H1 (cell line): ENCODE results near the gene DNAH10.

Experiments used
- CHD1 ChIP-seq: IDR thresholded peaks from 2 replicates; pipeline ENCODE4 v1.6.1; 2012; ENCODE audit warnings: low read depth, low read length, improper control_type of control experiment
- CHD7 ChIP-seq: fragments of 300-600 bp; sonication (generic); IDR thresholded peaks from 2 replicates; pipeline ENCODE4 v1.7.1; 2012; ENCODE audit warnings: low read length, moderate library complexity, mild to moderate bottlenecking, inconsistent platforms; ENCODE audit not compliant: insufficient replicate concordance
- EGR1 ChIP-seq: IDR thresholded peaks from 2 replicates; pipeline ENCODE4 v1.6.1; 2011; ENCODE audit warnings: low read depth, low read length, borderline replicate concordance
- GABPA ChIP-seq: IDR thresholded peaks from 2 replicates; pipeline ENCODE4 v1.6.1; 2011; ENCODE audit warnings: mild to moderate bottlenecking, low read length, moderate library complexity, borderline replicate concordance; ENCODE audit not compliant: insufficient read depth
- POLR2A ChIP-seq, 2 experiments: IDR thresholded peaks; 1 replicate in 1 of 2; 2 replicates in 1 of 2; pipeline ENCODE4 v1.6.1; 2011; ENCODE audit warnings: low read depth in 2 of 2, low read length in 2 of 2, mild to moderate bottlenecking in 2 of 2; ENCODE audit errors: control extremely low read depth in 1 of 2
- POLR2AphosphoS5 ChIP-seq: IDR thresholded peaks from 2 replicates; pipeline ENCODE4 v1.6.1; 2011; ENCODE audit warnings: low read depth, low read length
- RAD21 ChIP-seq, 2 experiments: IDR thresholded peaks in 1 of 2; conservative IDR thresholded peaks in 1 of 2; 2 replicates each; pipeline ENCODE4 v1.6.1; 2011; ENCODE audit warnings: low read depth in 2 of 2, low read length in 2 of 2, improper control_type of control experiment in 1 of 2, inconsistent platforms in 1 of 2, mild to moderate bottlenecking in 1 of 2, moderate library complexity in 1 of 2
- SP2 ChIP-seq: IDR thresholded peaks from 2 replicates; pipeline ENCODE4 v1.6.1; 2012; ENCODE audit warnings: mild to moderate bottlenecking, low read length, inconsistent platforms
- SUZ12 ChIP-seq: fragments of 200-600 bp; sonication (generic); IDR thresholded peaks from 2 replicates; pipeline ENCODE4 v1.6.1; 2012; ENCODE audit warnings: mild to moderate bottlenecking, inconsistent platforms, low read length, moderate library complexity, mixed read lengths
- YY1 ChIP-seq: IDR thresholded peaks from 2 replicates; pipeline ENCODE4 v1.6.1; 2011; ENCODE audit warnings: low read depth, mild to moderate bottlenecking, low read length
- ZNF274 ChIP-seq: IDR thresholded peaks from 2 replicates; pipeline ENCODE4 v1.7.0; 2012; ENCODE audit warnings: low read length, borderline replicate concordance; ENCODE audit errors: extremely low read depth
- TF ChIP-seq, protein P1 (sequence below), 3 experiments: IDR thresholded peaks; 1 replicate in 2 of 3; 2 replicates in 1 of 3; pipeline versions ENCODE4 v1.5.1 to v1.6.1; 2011; ENCODE audit warnings: low read length in 3 of 3, mild to moderate bottlenecking in 3 of 3, inconsistent platforms in 2 of 3, low read depth in 1 of 3, moderate library complexity in 1 of 3; ENCODE audit not compliant: insufficient read depth in 1 of 3; ENCODE audit errors: control extremely low read depth in 1 of 3
- TF ChIP-seq, protein P2 (sequence below): IDR thresholded peaks from 2 replicates; pipeline ENCODE4 v1.6.1; 2012; ENCODE audit warnings: low read length, inconsistent platforms

GRCh38 chr12:123892853-123893252, 130.8 kb downstream of the DNAH10 start:
- no peak for TF ChIP-seq GABPA
- TF ChIP-seq, protein P1, sequence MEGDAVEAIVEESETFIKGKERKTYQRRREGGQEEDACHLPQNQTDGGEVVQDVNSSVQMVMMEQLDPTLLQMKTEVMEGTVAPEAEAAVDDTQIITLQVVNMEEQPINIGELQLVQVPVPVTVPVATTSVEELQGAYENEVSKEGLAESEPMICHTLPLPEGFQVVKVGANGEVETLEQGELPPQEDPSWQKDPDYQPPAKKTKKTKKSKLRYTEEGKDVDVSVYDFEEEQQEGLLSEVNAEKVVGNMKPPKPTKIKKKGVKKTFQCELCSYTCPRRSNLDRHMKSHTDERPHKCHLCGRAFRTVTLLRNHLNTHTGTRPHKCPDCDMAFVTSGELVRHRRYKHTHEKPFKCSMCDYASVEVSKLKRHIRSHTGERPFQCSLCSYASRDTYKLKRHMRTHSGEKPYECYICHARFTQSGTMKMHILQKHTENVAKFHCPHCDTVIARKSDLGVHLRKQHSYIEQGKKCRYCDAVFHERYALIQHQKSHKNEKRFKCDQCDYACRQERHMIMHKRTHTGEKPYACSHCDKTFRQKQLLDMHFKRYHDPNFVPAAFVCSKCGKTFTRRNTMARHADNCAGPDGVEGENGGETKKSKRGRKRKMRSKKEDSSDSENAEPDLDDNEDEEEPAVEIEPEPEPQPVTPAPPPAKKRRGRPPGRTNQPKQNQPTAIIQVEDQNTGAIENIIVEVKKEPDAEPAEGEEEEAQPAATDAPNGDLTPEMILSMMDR (IDR thresholded peaks at IDR 0.05; ENCODE audit: control extremely low read depth in 1 of 3, insufficient read depth in 1 of 3, low read depth in 1 of 3, low read length in 3 of 3): no peak
- TF ChIP-seq RAD21 (IDR thresholded peaks at IDR 0.05 in 1 of 2, conservative IDR thresholded peaks at IDR 0.05 in 1 of 2; ENCODE audit: low read depth in 2 of 2, low read length in 2 of 2): no peak
- TF ChIP-seq SP2: no peak
- no peak for TF ChIP-seq CHD1
- no peak for TF ChIP-seq CHD7
- no peak for TF ChIP-seq POLR2AphosphoS5
- TF ChIP-seq POLR2A (IDR thresholded peaks at IDR 0.05; ENCODE audit: control extremely low read depth in 1 of 2, low read depth in 2 of 2, low read length in 2 of 2): no peak
- TF ChIP-seq YY1: no peak
- TF ChIP-seq ZNF274: no peak
- TF ChIP-seq EGR1: no peak
- TF ChIP-seq, protein P2, sequence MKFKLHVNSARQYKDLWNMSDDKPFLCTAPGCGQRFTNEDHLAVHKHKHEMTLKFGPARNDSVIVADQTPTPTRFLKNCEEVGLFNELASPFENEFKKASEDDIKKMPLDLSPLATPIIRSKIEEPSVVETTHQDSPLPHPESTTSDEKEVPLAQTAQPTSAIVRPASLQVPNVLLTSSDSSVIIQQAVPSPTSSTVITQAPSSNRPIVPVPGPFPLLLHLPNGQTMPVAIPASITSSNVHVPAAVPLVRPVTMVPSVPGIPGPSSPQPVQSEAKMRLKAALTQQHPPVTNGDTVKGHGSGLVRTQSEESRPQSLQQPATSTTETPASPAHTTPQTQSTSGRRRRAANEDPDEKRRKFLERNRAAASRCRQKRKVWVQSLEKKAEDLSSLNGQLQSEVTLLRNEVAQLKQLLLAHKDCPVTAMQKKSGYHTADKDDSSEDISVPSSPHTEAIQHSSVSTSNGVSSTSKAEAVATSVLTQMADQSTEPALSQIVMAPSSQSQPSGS: no peak
- no peak for TF ChIP-seq SUZ12
